CD4-positive, alpha-beta T cell treated with Interferon gamma for 1 hour (primary cell): ENCODE measurements around the gene SCARB1.
"Not testable (repeated sequence)": the region's sequence is repeated elsewhere in the genome, so short reads cannot be mapped to it uniquely, and the experiment has no call there.

ENCODE experiments used
- DNase-seq: peaks from one replicate; pipeline ENCODE4 v3.0.0-alpha.2; 2020

SCARB1 gene

GRCh38 chr12:124883263-124884130 lies 19.8 kb upstream of the SCARB1 start:
- no peak for DNase-seq

GRCh38 chr12:124881123-124881522 lies 17.5 kb upstream of the SCARB1 start:
- DNase-seq, result no peak

GRCh38 chr12:124880335-124880734 lies 16.7 kb upstream of the SCARB1 start:
- not testable (repeated sequence) for DNase-seq

GRCh38 chr12:124878795-124879516 lies 15.3 kb upstream of the SCARB1 start:
- no peak for DNase-seq

- no peak for DNase-seq
Measured at GRCh38 chr12:124877423-124877822, 13.8 kb upstream of the SCARB1 start.

GRCh38 chr12:124876171-124876570 lies 12.5 kb upstream of the SCARB1 start:
- no peak for DNase-seq

- DNase-seq, result no peak
Measured at GRCh38 chr12:124875803-124876132, 12.1 kb upstream of the SCARB1 start.

- DNase-seq, result no peak
Measured at GRCh38 chr12:124874988-124875802, 11.5 kb upstream of the SCARB1 start.

- no peak for DNase-seq
Measured at GRCh38 chr12:124874188-124874587, 10.5 kb upstream of the SCARB1 start.

- DNase-seq, result no peak
Measured at GRCh38 chr12:124872068-124872719, 8.5 kb upstream of the SCARB1 start.

GRCh38 chr12:124871297-124871696 lies 7.6 kb upstream of the SCARB1 start:
- no peak for DNase-seq

- no peak for DNase-seq
Measured at GRCh38 chr12:124870515-124870914, 6.9 kb upstream of the SCARB1 start.

- DNase-seq, result no peak
Measured at GRCh38 chr12:124869059-124869665, 5.5 kb upstream of the SCARB1 start.

- DNase-seq, result no peak
Measured at GRCh38 chr12:124868252-124869058, 4.8 kb upstream of the SCARB1 start.

GRCh38 chr12:124867401-124867930 lies 3.8 kb upstream of the SCARB1 start:
- DNase-seq, result no peak

- no peak for DNase-seq
Measured at GRCh38 chr12:124866883-124867400, 3.3 kb upstream of the SCARB1 start.

GRCh38 chr12:124866195-124866882 lies 2.7 kb upstream of the SCARB1 start:
- DNase-seq, result no peak

GRCh38 chr12:124865728-124866127 lies 2.1 kb upstream of the SCARB1 start:
- DNase-seq, result no peak

GRCh38 chr12:124864326-124864752 lies 675 bp upstream of the SCARB1 start:
- no peak for DNase-seq

GRCh38 chr12:124862768-124863415 lies 772 bp downstream of the SCARB1 start:
- DNase-seq, result no peak
